GM21619 (cell line): ENCODE measurements around the gene ZMYM2.

Experiments
- ATAC-seq: cut with Tn5 transposase; IDR thresholded peaks from one replicate; pipeline ENCODE4 v1.9.1; 2021; ENCODE audit not compliant: unreplicated experiment

Gene ZMYM2

GRCh38 chr13:20130652-20131051, 172.1 kb downstream of the ZMYM2 start:
- ATAC-seq, result no peak

GRCh38 chr13:20131057-20131832, 172.7 kb downstream of the ZMYM2 start:
- ATAC-seq, result no peak

GRCh38 chr13:20132052-20132634, 173.6 kb downstream of the ZMYM2 start:
- no peak for ATAC-seq

GRCh38 chr13:20134732-20135131, 176.2 kb downstream of the ZMYM2 start:
- ATAC-seq, result no peak

GRCh38 chr13:20136781-20137703, 178.5 kb downstream of the ZMYM2 start:
- ATAC-seq, result no peak

GRCh38 chr13:20137875-20138274, 179.3 kb downstream of the ZMYM2 start:
- no peak for ATAC-seq

- no peak for ATAC-seq
These were observed 182.0 kb downstream of the ZMYM2 start for GRCh38 chr13:20140487-20140886.
